Fibroblast of villous mesenchyme (primary cell): ENCODE data around the gene ZMYM4. TPM values are rescaled to one million over a fixed set of nuclear protein-coding genes. Genes with fewer than 3 reads are reported as not detected.

ENCODE experiments used
- DNase-seq: peaks from one replicate; pipeline ENCODE4 v3.0.0-alpha.2; 2010; ENCODE audit warnings: low read depth
- H3K4me3 ChIP-seq: 2 replicates; pipeline ENCODE4 v1.5.1; 2011; ENCODE audit warnings: low read depth, mild to moderate bottlenecking, low read length
- CTCF ChIP-seq: IDR thresholded peaks from 2 replicates; pipeline ENCODE4 v1.5.1; 2012; ENCODE audit warnings: low read depth, mild to moderate bottlenecking, low read length; ENCODE audit not compliant: insufficient read depth
- total RNA-seq: library from RNA; depleted of rRNA; stranded (reverse); fragments of >200 nt; gene quantifications from 2 replicates; pipeline ENCODE4 v1.2.3, GENCODE V29; 2012

Gene ZMYM4
- total RNA-seq, 1 donor: 59.6 TPM

- no peak for TF ChIP-seq CTCF
- DNase-seq: no peak
- H3K4me3 ChIP-seq: no peak overlapping the region
Measured at GRCh38 chr1:35297886-35298285, 29.4 kb downstream of the ZMYM4 start.

- H3K4me3 ChIP-seq: no peak overlapping the region
- DNase-seq: peak; percentile 43
- peak; percentile 60 for TF ChIP-seq CTCF
Measured at GRCh38 chr1:35298464-35298863, 30.0 kb downstream of the ZMYM4 start.

GRCh38 chr1:35300376-35300775 lies 31.9 kb downstream of the ZMYM4 start:
- H3K4me3 ChIP-seq: no peak overlapping the region
- DNase-seq: no peak
- TF ChIP-seq CTCF: no peak

GRCh38 chr1:35301674-35302392 lies 33.3 kb downstream of the ZMYM4 start:
- H3K4me3 ChIP-seq: no peak overlapping the region
- DNase-seq: no peak
- no peak for TF ChIP-seq CTCF

- no peak for TF ChIP-seq CTCF
- H3K4me3 ChIP-seq: no peak overlapping the region
- no peak for DNase-seq
Measured at GRCh38 chr1:35305383-35305782, 36.9 kb downstream of the ZMYM4 start.

- H3K4me3 ChIP-seq: no peak overlapping the region
- no peak for TF ChIP-seq CTCF
- DNase-seq: no peak
Measured at GRCh38 chr1:35315649-35316048, 47.1 kb downstream of the ZMYM4 start.

GRCh38 chr1:35316264-35316663 lies 47.8 kb downstream of the ZMYM4 start:
- DNase-seq: peak; percentile 13
- no peak overlapping the region for H3K4me3 ChIP-seq
- no peak for TF ChIP-seq CTCF
